Neural progenitor cell (in vitro differentiated cells): ENCODE results near the gene HIRA.

Experiments used
- CTCF ChIP-seq: fragments of 200-600 bp; sonication (generic); IDR thresholded peaks from 2 replicates; pipeline ENCODE4 v1.5.1; 2017; ENCODE audit warnings: antibody characterized with exemption, mild to moderate bottlenecking
- EZH2 ChIP-seq: fragments of 200-600 bp; sonication (generic); IDR thresholded peaks from 2 replicates; pipeline ENCODE4 v1.6.1; 2017; ENCODE audit warnings: antibody characterized with exemption, mild to moderate bottlenecking, moderate library complexity
- EZH2phosphoT487 ChIP-seq: fragments of 200-600 bp; sonication (generic); IDR thresholded peaks from 2 replicates; pipeline ENCODE4 v1.6.1; 2017; ENCODE audit warnings: antibody characterized with exemption

DNA sequence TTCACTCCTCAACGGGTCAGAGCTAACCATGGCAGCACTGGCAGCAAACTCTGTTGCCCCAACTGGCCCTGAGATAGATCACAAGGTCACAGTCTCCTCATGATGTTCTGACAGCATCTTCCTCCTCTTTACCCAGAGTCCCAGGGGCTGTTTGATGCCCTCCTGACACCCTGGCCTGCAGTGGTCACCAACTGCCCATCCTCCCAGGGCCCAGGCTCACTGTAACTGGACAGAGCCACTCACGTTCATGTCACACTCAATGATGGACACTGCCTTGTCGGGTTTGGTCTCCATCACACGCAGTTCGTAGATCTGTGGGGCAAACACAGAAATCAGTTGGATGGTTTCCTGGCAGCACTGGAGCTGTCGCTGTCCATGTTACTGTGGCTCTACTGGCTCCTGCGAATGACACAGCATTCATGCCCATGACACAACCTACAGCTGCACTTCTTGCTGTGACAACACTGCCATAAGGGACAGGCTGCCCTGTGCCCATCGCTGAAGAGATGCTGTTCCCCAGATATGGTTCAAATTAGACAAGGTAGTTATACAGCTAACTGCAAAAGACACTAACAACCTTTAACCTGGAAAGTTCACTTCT is 26.4 kb upstream of the HIRA start:
- TF ChIP-seq CTCF (no peak), EZH2phosphoT487 (no peak), EZH2 (no peak)
